ENCODE data around the gene GRID2.

DNA sequence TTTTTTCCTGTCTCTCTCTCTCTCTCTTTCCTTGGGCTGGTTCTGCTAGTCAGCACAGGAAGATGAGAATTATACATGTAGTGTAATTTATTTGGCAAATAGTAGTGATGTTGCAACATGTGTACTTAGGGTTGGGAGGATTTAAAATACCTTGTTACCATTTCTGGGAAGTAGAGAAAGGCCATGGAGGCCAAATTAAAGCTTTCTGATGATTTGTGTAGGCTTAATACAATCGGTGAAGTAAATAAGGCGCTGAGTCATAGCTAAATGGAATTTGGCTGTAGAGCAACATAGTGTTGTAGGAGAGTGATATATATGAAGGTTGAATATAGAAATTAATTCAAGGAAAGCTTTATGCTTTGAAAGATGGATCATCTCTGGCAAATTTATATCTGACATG, 295.3 kb downstream of the GRID2 start:
- TF ChIP-seq, protein P1, sequence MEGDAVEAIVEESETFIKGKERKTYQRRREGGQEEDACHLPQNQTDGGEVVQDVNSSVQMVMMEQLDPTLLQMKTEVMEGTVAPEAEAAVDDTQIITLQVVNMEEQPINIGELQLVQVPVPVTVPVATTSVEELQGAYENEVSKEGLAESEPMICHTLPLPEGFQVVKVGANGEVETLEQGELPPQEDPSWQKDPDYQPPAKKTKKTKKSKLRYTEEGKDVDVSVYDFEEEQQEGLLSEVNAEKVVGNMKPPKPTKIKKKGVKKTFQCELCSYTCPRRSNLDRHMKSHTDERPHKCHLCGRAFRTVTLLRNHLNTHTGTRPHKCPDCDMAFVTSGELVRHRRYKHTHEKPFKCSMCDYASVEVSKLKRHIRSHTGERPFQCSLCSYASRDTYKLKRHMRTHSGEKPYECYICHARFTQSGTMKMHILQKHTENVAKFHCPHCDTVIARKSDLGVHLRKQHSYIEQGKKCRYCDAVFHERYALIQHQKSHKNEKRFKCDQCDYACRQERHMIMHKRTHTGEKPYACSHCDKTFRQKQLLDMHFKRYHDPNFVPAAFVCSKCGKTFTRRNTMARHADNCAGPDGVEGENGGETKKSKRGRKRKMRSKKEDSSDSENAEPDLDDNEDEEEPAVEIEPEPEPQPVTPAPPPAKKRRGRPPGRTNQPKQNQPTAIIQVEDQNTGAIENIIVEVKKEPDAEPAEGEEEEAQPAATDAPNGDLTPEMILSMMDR (IDR thresholded peaks at IDR 0.05; ENCODE audit: poor library complexity, severe bottlenecking), result no peak
- TF ChIP-seq MXI1 (conservative IDR thresholded peaks at IDR 0.05; ENCODE audit: poor library complexity, severe bottlenecking) (no peak), POLR2AphosphoS5 (IDR thresholded peaks at IDR 0.05) (no peak), RAD21 (conservative IDR thresholded peaks at IDR 0.05) (no peak), EZH2 (IDR thresholded peaks at IDR 0.05; ENCODE audit: borderline replicate concordance, insufficient read depth, low read length, poor library complexity, severe bottlenecking) (no peak), TAF1 (IDR thresholded peaks at IDR 0.05; ENCODE audit: low read depth) (no peak)

Measured in neural cell (in vitro differentiated cells).